Activated CD8-positive, alpha-beta T cell treated with anti-CD3 and anti-CD28 coated beads for 36 hours (primary cell): ENCODE measurements around the gene KATNA1. TPM values are rescaled to one million over a fixed set of nuclear protein-coding genes. Genes with fewer than 3 reads are reported as not detected.
A peak's percentile ranks its signal among the peaks of the same experiment; 100 is the strongest.

Source experiments
- ATAC-seq: fragments of 200-7000 bp; cut with Tn5 transposase; one replicate; pipeline ENCODE4 v1.10.0; 2021; ENCODE audit warnings: mild to moderate bottlenecking, moderate library complexity
- CTCF ChIA-PET: fragments of 350-600 bp; sonication (Branson Sonifier 250); formaldehyde crosslinking; loops from one replicate; lab custom pipeline; 2021; ENCODE audit warnings: antibody characterized with exemption; lab: Charles Lee
- POLR2A ChIA-PET: fragments of 350-600 bp; sonication (Branson Sonifier 250); formaldehyde crosslinking; loops from one replicate; lab custom pipeline; 2021; ENCODE audit warnings: antibody characterized with exemption; lab: Charles Lee
- DNase-seq: peaks from one replicate; pipeline ENCODE4 v3.0.0-alpha.2; 2020
- H3K27ac Mint-ChIP-seq: one replicate; pipeline ENCODE4 v1.8.0; 2021; ENCODE audit warnings: mild to moderate bottlenecking, mixed read lengths
- H3K27me3 Mint-ChIP-seq: one replicate; pipeline ENCODE4 v1.8.0; 2021; ENCODE audit warnings: mixed read lengths
- H3K36me3 Mint-ChIP-seq: one replicate; pipeline ENCODE4 v1.8.0; 2021; ENCODE audit warnings: low read depth, mixed read lengths
- H3K4me1 Mint-ChIP-seq: one replicate; pipeline ENCODE4 v1.8.0; 2021; ENCODE audit warnings: low read depth, mixed read lengths
- H3K4me3 Mint-ChIP-seq: one replicate; pipeline ENCODE4 v1.8.0; 2021; ENCODE audit warnings: mild to moderate bottlenecking, moderate library complexity, mixed read lengths
- H3K9me3 Mint-ChIP-seq: one replicate; pipeline ENCODE4 v1.8.0; 2021; ENCODE audit warnings: mixed read lengths
- intact Hi-C: fragments of 100-400 bp; cut with micrococcal nuclease; formaldehyde crosslinking; loops from one replicate; pipeline ENCODE4 v1.10.0; 2022
- total RNA-seq, 2 experiments: library from RNA; stranded (reverse); gene quantifications; one replicate each; pipeline ENCODE4 v1.2.3, GENCODE V29; 2021
- TF ChIP-seq, protein P1 (sequence below): fragments of 200-600 bp; IDR thresholded peaks from one replicate; pipeline ENCODE4 v1.8.0; 2022; ENCODE audit warnings: antibody characterized with exemption, mild to moderate bottlenecking

The KATNA1 gene
- total RNA-seq, 2 experiments from 2014 or later = 18.8 to 19.7 TPM

DNA sequence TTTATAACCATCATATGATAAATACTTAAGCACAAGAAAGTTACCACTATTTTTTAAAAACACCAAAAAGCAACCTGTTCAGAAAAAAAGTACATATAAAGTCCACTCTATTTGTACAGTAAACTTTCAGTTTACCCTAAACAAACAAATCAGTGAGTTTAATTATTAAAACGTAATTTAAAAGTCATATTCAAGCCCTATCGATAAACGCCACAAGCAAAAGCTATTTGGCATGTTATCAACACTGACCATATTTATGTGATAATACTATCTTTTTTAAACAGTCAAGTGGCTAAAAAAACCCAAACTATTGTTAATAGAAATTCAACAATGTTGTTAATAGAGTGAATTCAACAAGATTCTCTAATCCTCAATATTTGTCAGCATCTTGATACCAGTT is 1.9 kb downstream of the KATNA1 start:
- no peak for DNase-seq
- peaks cover 33% of the 10 kb centered on the region for H3K4me1 Mint-ChIP-seq
- intact Hi-C loops = no loop called here

DNA sequence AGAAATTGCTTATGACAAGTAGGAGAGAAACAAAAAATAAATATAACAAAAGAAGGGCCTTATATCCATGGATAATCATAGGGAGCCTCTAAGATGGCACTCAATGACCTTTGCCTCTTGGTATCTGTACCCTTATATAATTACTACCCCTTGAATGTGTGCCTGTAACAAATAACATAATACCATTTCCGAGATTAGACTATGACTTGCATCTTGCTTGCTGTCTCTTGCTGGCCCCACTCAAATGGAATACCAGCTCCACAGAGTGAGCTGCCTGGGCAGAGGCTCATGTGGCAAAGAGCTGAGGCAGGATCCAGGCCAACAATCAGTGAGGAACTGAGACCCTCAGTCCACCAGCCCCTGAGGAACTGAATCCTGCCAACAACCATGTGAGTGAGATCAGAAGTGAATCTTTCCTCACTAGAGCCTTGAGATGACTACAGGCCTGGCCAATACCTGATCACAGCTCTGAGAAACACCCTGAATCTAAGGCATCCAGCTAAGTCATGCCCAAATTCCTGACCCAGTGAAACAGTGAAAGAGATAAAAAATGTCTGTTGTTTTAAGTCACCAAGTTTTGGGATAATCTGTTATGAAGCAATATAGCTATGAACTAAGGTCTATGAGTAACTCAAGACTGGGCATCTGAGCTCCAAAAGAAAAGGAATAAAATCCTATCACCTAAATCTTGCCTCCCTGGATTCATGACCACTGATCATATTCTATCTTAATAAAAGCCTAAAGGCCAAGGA is 5.5 kb downstream of the KATNA1 start:
- Mint-ChIP-seq H3K36me3 (peaks cover 19% of the 10 kb centered on the region), H3K27ac (peak overlapping the region; percentile 38), H3K4me1 (peaks cover 30% of the 10 kb centered on the region), H3K4me3 (no peak overlapping the region), H3K27me3 (no peaks in the 10 kb centered on the region), H3K9me3 (no peaks in the 10 kb centered on the region)
- POLR2A ChIA-PET = interaction anchor here (0.7 kb wide), 1 partner anchor 21 kb away, joined by 3 read pairs; no protein-coding TSS in a partner anchor
- ATAC-seq = no peak
- no peak for DNase-seq
- intact Hi-C loops = no loop called here
- TF ChIP-seq, protein P1, sequence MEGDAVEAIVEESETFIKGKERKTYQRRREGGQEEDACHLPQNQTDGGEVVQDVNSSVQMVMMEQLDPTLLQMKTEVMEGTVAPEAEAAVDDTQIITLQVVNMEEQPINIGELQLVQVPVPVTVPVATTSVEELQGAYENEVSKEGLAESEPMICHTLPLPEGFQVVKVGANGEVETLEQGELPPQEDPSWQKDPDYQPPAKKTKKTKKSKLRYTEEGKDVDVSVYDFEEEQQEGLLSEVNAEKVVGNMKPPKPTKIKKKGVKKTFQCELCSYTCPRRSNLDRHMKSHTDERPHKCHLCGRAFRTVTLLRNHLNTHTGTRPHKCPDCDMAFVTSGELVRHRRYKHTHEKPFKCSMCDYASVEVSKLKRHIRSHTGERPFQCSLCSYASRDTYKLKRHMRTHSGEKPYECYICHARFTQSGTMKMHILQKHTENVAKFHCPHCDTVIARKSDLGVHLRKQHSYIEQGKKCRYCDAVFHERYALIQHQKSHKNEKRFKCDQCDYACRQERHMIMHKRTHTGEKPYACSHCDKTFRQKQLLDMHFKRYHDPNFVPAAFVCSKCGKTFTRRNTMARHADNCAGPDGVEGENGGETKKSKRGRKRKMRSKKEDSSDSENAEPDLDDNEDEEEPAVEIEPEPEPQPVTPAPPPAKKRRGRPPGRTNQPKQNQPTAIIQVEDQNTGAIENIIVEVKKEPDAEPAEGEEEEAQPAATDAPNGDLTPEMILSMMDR = no peak
- CTCF ChIA-PET = interaction anchor here (0.6 to 1.3 kb wide), 2 partner anchors 45 to 205 kb away, joined by 3 to 4 read pairs; no protein-coding TSS in a partner anchor

More for the DNA sequence above, 1.9 kb downstream of the KATNA1 start:
- H3K36me3 Mint-ChIP-seq = peaks cover 8% of the 10 kb centered on the region
- POLR2A ChIA-PET = interaction anchor here (1.0 to 3.2 kb wide), 4 partner anchors 8 to 101 kb away, joined by 3 to 8 read pairs (median 4); partner anchors contain the start of gene PPIL4
- no peak overlapping the region for H3K27ac Mint-ChIP-seq
- H3K9me3 Mint-ChIP-seq = no peaks in the 10 kb centered on the region
- CTCF ChIA-PET = no interaction called here
- no peak for ATAC-seq
- TF ChIP-seq, protein P1 = no peak
- peak overlapping the region; percentile 81 for H3K4me3 Mint-ChIP-seq
- H3K27me3 Mint-ChIP-seq = no peaks in the 10 kb centered on the region

DNA sequence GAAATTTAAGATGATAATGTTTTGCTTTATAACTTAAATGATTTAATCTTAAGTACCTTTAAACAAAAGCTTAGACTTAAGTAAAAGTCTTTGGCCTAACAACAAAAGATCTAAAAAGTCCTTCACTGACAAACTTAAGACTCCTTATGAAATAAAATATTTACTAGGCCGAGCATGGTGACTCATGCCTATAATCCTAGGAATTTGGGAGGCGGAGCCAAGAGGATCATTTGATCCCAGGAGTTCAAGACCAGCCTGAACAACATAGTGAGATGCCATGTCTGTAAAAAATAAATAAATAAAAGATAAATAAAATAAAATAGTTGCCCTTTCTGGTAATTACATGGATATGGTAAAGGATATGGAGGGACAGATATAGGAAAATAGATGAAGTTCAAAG is 12.4 kb downstream of the KATNA1 start:
- H3K9me3 Mint-ChIP-seq = no peaks in the 10 kb centered on the region
- DNase-seq (no peak), ATAC-seq (no peak)
- ChIA-PET POLR2A (no interaction called here), CTCF (interaction anchor here (1.3 kb wide), 1 partner anchor 24 kb away, joined by 3 read pairs; no protein-coding TSS in a partner anchor)
- H3K4me1 Mint-ChIP-seq = no peaks in the 10 kb centered on the region
- H3K27me3 Mint-ChIP-seq = no peaks in the 10 kb centered on the region
- TF ChIP-seq, protein P1 = no peak
- peaks cover 13% of the 10 kb centered on the region for H3K36me3 Mint-ChIP-seq
- intact Hi-C loops = no loop called here
- H3K27ac Mint-ChIP-seq = no peak overlapping the region
- H3K4me3 Mint-ChIP-seq = no peak overlapping the region

DNA sequence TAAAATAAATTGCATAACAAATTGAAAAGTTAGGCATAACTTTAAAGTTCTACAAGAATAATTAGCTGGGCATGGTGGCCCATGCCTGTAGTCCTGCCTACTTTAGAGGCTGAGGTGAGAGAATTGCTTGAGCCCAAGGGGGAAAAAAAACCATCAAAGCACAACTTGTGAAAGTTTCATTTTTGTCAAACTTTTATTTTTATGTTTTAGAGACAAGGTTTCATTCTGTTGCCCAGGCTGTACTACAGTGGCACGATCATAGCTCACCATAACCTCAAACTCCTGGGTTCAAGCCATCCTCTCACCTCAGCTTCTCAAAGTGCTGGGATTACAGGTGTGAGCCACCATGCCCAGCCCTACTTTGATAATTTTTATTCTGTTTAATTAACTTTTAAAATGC is 14.2 kb downstream of the KATNA1 start:
- Mint-ChIP-seq H3K27ac (no peak overlapping the region), H3K4me1 (peaks cover 2% of the 10 kb centered on the region), H3K9me3 (no peaks in the 10 kb centered on the region), H3K4me3 (no peak overlapping the region), H3K36me3 (peaks cover 10% of the 10 kb centered on the region), H3K27me3 (no peaks in the 10 kb centered on the region)
- ATAC-seq = no peak
- TF ChIP-seq, protein P1 = no peak
- ChIA-PET POLR2A (interaction anchor here (0.6 to 0.7 kb wide), 2 partner anchors 75 to 424 kb away, joined by 3 to 4 read pairs; no protein-coding TSS in a partner anchor), CTCF (no interaction called here)
- DNase-seq = no peak
- intact Hi-C loops = no loop called here
